K562 (cell line): ENCODE results near the gene CUX1. TPM values are rescaled to one million over a fixed set of nuclear protein-coding genes. Genes with fewer than 3 reads are reported as not detected.
A peak's percentile ranks its signal among the peaks of the same experiment; 100 is the strongest.

Experiments
- BCOR ChIP-seq: fragments of 450-650 bp; IDR thresholded peaks from 2 replicates; pipeline ENCODE4 v1.6.1; 2016
- BHLHE40 ChIP-seq: IDR thresholded peaks from 2 replicates; pipeline ENCODE4 v1.6.1; 2011; ENCODE audit warnings: low read length, improper control_type of control experiment
- CEBPG ChIP-seq, 3 experiments: fragments of 200-800 bp in 1 of 3; sonication (Bioruptor generic) in 1 of 3; sonication (generic) in 1 of 3; formaldehyde crosslinking in 1 of 3; IDR thresholded peaks in 2 of 3; conservative IDR thresholded peaks in 1 of 3; 2 replicates each; pipeline versions ENCODE4 v1.6.1 to v1.8.0; 2016 to 2022; ENCODE audit warnings: missing compliant biosample characterization in 2 of 3, missing genetic modification characterization in 2 of 3, mild to moderate bottlenecking in 1 of 3, missing genetic modification reagents in 1 of 3
- CREM ChIP-seq: IDR thresholded peaks from 2 replicates; pipeline ENCODE4 v1.6.1; 2014; ENCODE audit warnings: antibody characterized with exemption, low read depth
- CXXC5 ChIP-seq: fragments of 250-450 bp; sonication (Bioruptor Pico); IDR thresholded peaks from 2 replicates; pipeline ENCODE4 v1.8.0; 2022; ENCODE audit warnings: inconsistent platforms, mild to moderate bottlenecking, moderate library complexity
- DPF2 ChIP-seq: fragments of 450-650 bp; IDR thresholded peaks from 2 replicates; pipeline ENCODE4 v1.6.1; 2016
- FOSL1 ChIP-seq: fragments of 200-800 bp; sonication (Bioruptor generic); conservative IDR thresholded peaks from 2 replicates; pipeline ENCODE4 v1.6.1; 2016; ENCODE audit warnings: missing genetic modification characterization, missing compliant biosample characterization
- GATAD2B ChIP-seq: fragments of 450-650 bp; IDR thresholded peaks from 2 replicates; pipeline ENCODE4 v1.6.1; 2017; ENCODE audit warnings: mild to moderate bottlenecking, borderline replicate concordance
- HMGN3 ChIP-seq: IDR thresholded peaks from 2 replicates; pipeline ENCODE4 v1.6.1; 2011; ENCODE audit warnings: borderline replicate concordance, low read depth, mild to moderate bottlenecking, mixed read lengths, low read length; ENCODE audit not compliant: insufficient read length; ENCODE audit errors: extremely low read depth
- KDM2B ChIP-seq: fragments of 250-450 bp; sonication (Bioruptor Pico); IDR thresholded peaks from 2 replicates; pipeline ENCODE4 v1.8.0; 2021; ENCODE audit warnings: mild to moderate bottlenecking, moderate library complexity
- KDM5B ChIP-seq: fragments of 200-600 bp; sonication (generic); IDR thresholded peaks from 2 replicates; pipeline ENCODE4 v1.6.1; 2012; ENCODE audit warnings: low read depth, mild to moderate bottlenecking, moderate library complexity, low read length, control low read depth, inconsistent platforms; ENCODE audit not compliant: insufficient replicate concordance
- LEF1 ChIP-seq: fragments of 450-650 bp; IDR thresholded peaks from 2 replicates; pipeline ENCODE4 v1.6.1; 2016; ENCODE audit warnings: mild to moderate bottlenecking
- MAZ ChIP-seq, 2 experiments: fragments of 450-650 bp in 1 of 2; sonication (generic) in 1 of 2; formaldehyde crosslinking; IDR thresholded peaks in 1 of 2; conservative IDR thresholded peaks in 1 of 2; 2 replicates each; pipeline versions ENCODE4 v1.4.0 to v1.5.0; 2020; ENCODE audit warnings: mild to moderate bottlenecking in 1 of 2, missing genetic modification reagents in 1 of 2
- NBN ChIP-seq: fragments of 450-650 bp; IDR thresholded peaks from 2 replicates; pipeline ENCODE4 v1.6.1; 2016; ENCODE audit warnings: low read depth, mild to moderate bottlenecking
- NCOR1 ChIP-seq: fragments of 450-650 bp; IDR thresholded peaks from 2 replicates; pipeline ENCODE4 v1.6.1; 2016; ENCODE audit warnings: mild to moderate bottlenecking, moderate library complexity
- NFE2 ChIP-seq: IDR thresholded peaks from 2 replicates; pipeline ENCODE4 v1.6.1; 2014; ENCODE audit warnings: antibody characterized with exemption, low read depth
- POLR2AphosphoS5 ChIP-seq: IDR thresholded peaks from 2 replicates; pipeline ENCODE4 v1.6.1; 2011; ENCODE audit warnings: mild to moderate bottlenecking, low read depth, low read length, moderate library complexity; ENCODE audit not compliant: control insufficient read depth, insufficient read depth
- POLR2G ChIP-seq: fragments of 200-400 bp; formaldehyde crosslinking; IDR thresholded peaks from 2 replicates; pipeline ENCODE4 v1.6.1; 2017; ENCODE audit warnings: low read depth, mild to moderate bottlenecking, antibody characterized with exemption, low read length, moderate library complexity
- SMARCC2 ChIP-seq: fragments of 450-650 bp; IDR thresholded peaks from 2 replicates; pipeline ENCODE4 v1.6.1; 2017; ENCODE audit warnings: antibody characterized with exemption, moderate library complexity, mild to moderate bottlenecking, low read depth
- SMARCE1 ChIP-seq: fragments of 450-650 bp; IDR thresholded peaks from 2 replicates; pipeline ENCODE4 v1.7.1; 2016; ENCODE audit warnings: mild to moderate bottlenecking
- TBP ChIP-seq: optimal IDR thresholded peaks from 2 replicates; pipeline ENCODE3; 2011; ENCODE audit warnings: low read depth, low read length, improper control_type of control experiment
- ZEB2 ChIP-seq: fragments of 450-650 bp; IDR thresholded peaks from 2 replicates; pipeline ENCODE4 v1.6.1; 2016
- polyA plus RNA-seq, 8 experiments: library from polyadenylated mRNA; depleted of rRNA in 4 of 8; stranded (reverse) in 5 of 8; unstranded in 3 of 8; fragments of >200 nt; fragmentation: Nextera tagmentation in 2 of 8; fragmentation: Illumina TruSeq in 1 of 8; extraction: Ambion mirVana in 2 of 8; extraction: Trizol in 1 of 8; gene quantifications; 2 replicates each; pipeline versions ENCODE4 v1.2.1 to v1.2.3, GENCODE V29; 2011 to 2014; ENCODE audit warnings: inconsistent platforms in 1 of 8, missing spikeins in 1 of 8
- total RNA-seq, 7 experiments: library from RNA; depleted of rRNA in 6 of 7; stranded (reverse); fragments of >200 nt in 6 of 7; fragmentation: Illumina TruSeq in 2 of 7; extraction: Trizol in 2 of 7; gene quantifications; 2 replicates each; pipeline versions ENCODE4 v1.2.1 to v1.2.3, GENCODE V29; 2011 to 2021; ENCODE audit warnings: low replicate concordance in 1 of 7
- TF ChIP-seq, protein P1 (sequence below): sonication (generic); IDR thresholded peaks from 2 replicates; pipeline ENCODE4 v1.6.1; 2016
- TF ChIP-seq, protein P2 (sequence below): fragments of 450-650 bp; IDR thresholded peaks from 2 replicates; pipeline ENCODE4 v1.6.1; 2016; ENCODE audit warnings: borderline replicate concordance

The CUX1 gene
- total and polyA plus RNA-seq, 9 of the 15 experiments (the other 6 are each of a cell fraction or from before 2014, with no cell fraction given), result 3.6 to 55.3 (median 25.2) TPM

DNA sequence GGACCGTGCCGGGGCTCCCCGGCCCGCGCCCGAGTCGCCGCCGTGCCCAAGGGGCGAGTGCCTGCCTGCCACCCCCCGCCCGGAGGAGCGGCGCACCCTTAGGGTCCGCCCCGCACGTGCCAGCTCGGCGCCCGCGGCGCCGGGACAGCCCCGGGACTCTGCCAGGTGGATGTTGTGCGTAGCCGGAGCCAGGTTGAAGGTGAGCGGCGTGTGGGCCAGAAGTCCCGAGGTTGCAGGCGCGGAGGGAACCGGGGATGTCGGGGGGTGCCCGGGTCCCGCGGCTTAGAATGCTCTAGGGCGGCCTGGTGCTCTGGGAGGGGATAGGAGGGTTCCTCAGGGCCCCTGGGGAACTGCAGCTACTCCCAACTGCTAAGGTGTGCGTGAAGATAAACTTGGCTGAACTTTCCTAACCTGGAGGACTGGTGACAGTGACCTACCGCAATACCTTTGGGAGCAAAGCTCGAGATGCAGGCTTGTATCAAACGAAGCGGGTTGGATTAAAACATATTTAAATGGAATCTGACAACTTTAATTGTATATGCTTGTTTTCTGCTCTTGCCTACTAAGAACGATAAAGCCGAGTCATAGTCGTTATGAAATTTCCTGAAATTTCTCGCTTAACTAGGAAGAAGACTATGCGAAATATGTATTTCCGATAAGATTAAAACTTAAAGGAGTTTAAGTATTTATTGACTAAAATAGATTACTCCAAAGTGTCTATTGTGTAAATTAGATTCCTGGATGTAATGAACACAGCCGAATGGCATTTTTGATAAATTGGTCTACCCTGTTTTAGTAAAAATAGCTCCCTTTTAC is at the start of gene CUX1 (continued):
- TF ChIP-seq TBP, result peak; percentile 51
- TF ChIP-seq GATAD2B, result peak; percentile 48; the same call in 1 of the 2 replicates
- peak; percentile 83 for TF ChIP-seq BHLHE40
- no peak for TF ChIP-seq CREM
- peak; percentile 67 for TF ChIP-seq HMGN3
- TF ChIP-seq NBN, result no peak
- 0 out of 2 replicates have a peak, but pooled peaks have one; percentile 8 for TF ChIP-seq NCOR1
- TF ChIP-seq, protein P1, sequence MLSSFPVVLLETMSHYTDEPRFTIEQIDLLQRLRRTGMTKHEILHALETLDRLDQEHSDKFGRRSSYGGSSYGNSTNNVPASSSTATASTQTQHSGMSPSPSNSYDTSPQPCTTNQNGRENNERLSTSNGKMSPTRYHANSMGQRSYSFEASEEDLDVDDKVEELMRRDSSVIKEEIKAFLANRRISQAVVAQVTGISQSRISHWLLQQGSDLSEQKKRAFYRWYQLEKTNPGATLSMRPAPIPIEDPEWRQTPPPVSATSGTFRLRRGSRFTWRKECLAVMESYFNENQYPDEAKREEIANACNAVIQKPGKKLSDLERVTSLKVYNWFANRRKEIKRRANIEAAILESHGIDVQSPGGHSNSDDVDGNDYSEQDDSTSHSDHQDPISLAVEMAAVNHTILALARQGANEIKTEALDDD, result peak; percentile 74
- peak; percentile 90 for TF ChIP-seq ZEB2
- peak; percentile 39 for TF ChIP-seq KDM5B
- TF ChIP-seq, protein P2, sequence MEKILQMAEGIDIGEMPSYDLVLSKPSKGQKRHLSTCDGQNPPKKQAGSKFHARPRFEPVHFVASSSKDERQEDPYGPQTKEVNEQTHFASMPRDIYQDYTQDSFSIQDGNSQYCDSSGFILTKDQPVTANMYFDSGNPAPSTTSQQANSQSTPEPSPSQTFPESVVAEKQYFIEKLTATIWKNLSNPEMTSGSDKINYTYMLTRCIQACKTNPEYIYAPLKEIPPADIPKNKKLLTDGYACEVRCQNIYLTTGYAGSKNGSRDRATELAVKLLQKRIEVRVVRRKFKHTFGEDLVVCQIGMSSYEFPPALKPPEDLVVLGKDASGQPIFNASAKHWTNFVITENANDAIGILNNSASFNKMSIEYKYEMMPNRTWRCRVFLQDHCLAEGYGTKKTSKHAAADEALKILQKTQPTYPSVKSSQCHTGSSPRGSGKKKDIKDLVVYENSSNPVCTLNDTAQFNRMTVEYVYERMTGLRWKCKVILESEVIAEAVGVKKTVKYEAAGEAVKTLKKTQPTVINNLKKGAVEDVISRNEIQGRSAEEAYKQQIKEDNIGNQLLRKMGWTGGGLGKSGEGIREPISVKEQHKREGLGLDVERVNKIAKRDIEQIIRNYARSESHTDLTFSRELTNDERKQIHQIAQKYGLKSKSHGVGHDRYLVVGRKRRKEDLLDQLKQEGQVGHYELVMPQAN, result 0 out of 2 replicates have a peak, but pooled peaks have one; percentile 28
- TF ChIP-seq SMARCE1, result peak; percentile 62; the same call in 1 of the 2 replicates
- TF ChIP-seq POLR2AphosphoS5, result peak; percentile 51; the same call in 1 of the 2 replicates
- TF ChIP-seq CEBPG (CRISPR knock-in tag; IDR thresholded peaks at IDR 0.05), result no peak
- peak in 1 of 2 experiments; percentile 44; a peak in 3 of 4 replicates for TF ChIP-seq CEBPG (tag; conservative IDR thresholded peaks at IDR 0.05 in 1 of 2, IDR thresholded peaks at IDR 0.05 in 1 of 2)
- peak; percentile 61 for TF ChIP-seq DPF2
- TF ChIP-seq NFE2, result peak; percentile 78
- TF ChIP-seq FOSL1 (tag), result no peak
- peak; percentile 48 for TF ChIP-seq SMARCC2
- TF ChIP-seq POLR2G, result peak; percentile 30
- TF ChIP-seq BCOR, result peak; percentile 53; the same call in 1 of the 2 replicates
- peak; percentile 74; the same call in 1 of the 2 replicates for TF ChIP-seq KDM2B (CRISPR knock-in tag)
- 0 out of 2 replicates have a peak, but pooled peaks have one; percentile 21 for TF ChIP-seq LEF1
- TF ChIP-seq MAZ (CRISPR knock-in tag; conservative IDR thresholded peaks at IDR 0.05 in 1 of 2, IDR thresholded peaks at IDR 0.05 in 1 of 2), result peak in 1 of 2 experiments; percentile 54; a peak in 2 of 4 replicates
- TF ChIP-seq CXXC5, result peak; percentile 34
